NCI-H2081 (cell line): ENCODE data around the gene LRBA.
"Not testable (repeated sequence)": the region's sequence is repeated elsewhere in the genome, so short reads cannot be mapped to it uniquely, and the experiment has no call there.

ENCODE experiments used
- DNase-seq, 2 experiments: peaks; one replicate each; lab custom pipeline; 2025; lab: John Stamatoyannopoulos, UW

Gene LRBA

GRCh38 chr4:150423503-150423902 is 591.6 kb downstream of the LRBA start:
- DNase-seq = no peak

GRCh38 chr4:150423074-150423473 is 592.0 kb downstream of the LRBA start:
- DNase-seq = no peak

GRCh38 chr4:150421612-150422011 is 593.5 kb downstream of the LRBA start:
- no peak for DNase-seq

- no peak for DNase-seq
These were observed 595.1 kb downstream of the LRBA start for GRCh38 chr4:150419939-150420338.

GRCh38 chr4:150418757-150419410 is 596.2 kb downstream of the LRBA start:
- DNase-seq = no peak

GRCh38 chr4:150415213-150415612 is 599.9 kb downstream of the LRBA start:
- DNase-seq = no peak

- peak; percentile 22 to 69 for DNase-seq
These were observed 603.6 kb downstream of the LRBA start for GRCh38 chr4:150411520-150411919.

- DNase-seq = peak; percentile 64 to 85
These were observed 612.2 kb downstream of the LRBA start for GRCh38 chr4:150402871-150403272.

GRCh38 chr4:150401083-150401687 is 613.9 kb downstream of the LRBA start:
- DNase-seq = no peak

GRCh38 chr4:150395872-150396271 is 619.2 kb downstream of the LRBA start:
- DNase-seq = no peak

- DNase-seq = no peak
These were observed 621.0 kb downstream of the LRBA start for GRCh38 chr4:150394046-150394445.

GRCh38 chr4:150391052-150391451 is 624.0 kb downstream of the LRBA start:
- DNase-seq = no peak

GRCh38 chr4:150390531-150390910 is 624.6 kb downstream of the LRBA start:
- no peak for DNase-seq

- DNase-seq = no peak
These were observed 625.1 kb downstream of the LRBA start for GRCh38 chr4:150389896-150390530.

GRCh38 chr4:150387981-150388380 is 627.1 kb downstream of the LRBA start:
- no peak for DNase-seq

- not testable (repeated sequence) for DNase-seq
These were observed 628.7 kb downstream of the LRBA start for GRCh38 chr4:150386415-150386814.

- DNase-seq = peak in 1 of 2 experiments; percentile 50
These were observed 629.5 kb downstream of the LRBA start for GRCh38 chr4:150385606-150386005.

GRCh38 chr4:150384249-150384648 is 630.8 kb downstream of the LRBA start:
- DNase-seq = no peak

GRCh38 chr4:150382028-150382427 is 633.1 kb downstream of the LRBA start:
- DNase-seq = no peak

- no peak for DNase-seq
These were observed 633.5 kb downstream of the LRBA start for GRCh38 chr4:150381609-150382008.

GRCh38 chr4:150381036-150381435 is 634.0 kb downstream of the LRBA start:
- no peak for DNase-seq

GRCh38 chr4:150379454-150379853 is 635.6 kb downstream of the LRBA start:
- DNase-seq = no peak

- no peak for DNase-seq
These were observed 640.1 kb downstream of the LRBA start for GRCh38 chr4:150375025-150375424.
